HEK293T (cell line): ENCODE data around the gene ACCSL.

Experiments used
- BHLHE40 ChIP-seq: fragments of 450-650 bp; IDR thresholded peaks from 2 replicates; pipeline ENCODE4 v1.6.1; 2016; ENCODE audit warnings: mild to moderate bottlenecking, moderate library complexity, borderline replicate concordance
- FOXM1 ChIP-seq: fragments of 450-650 bp; IDR thresholded peaks from 2 replicates; pipeline ENCODE4 v1.6.1; 2017; ENCODE audit warnings: mild to moderate bottlenecking, borderline replicate concordance
- LEF1 ChIP-seq: fragments of 450-650 bp; IDR thresholded peaks from 2 replicates; pipeline ENCODE4 v1.6.1; 2017; ENCODE audit warnings: mild to moderate bottlenecking, borderline replicate concordance
- NFRKB ChIP-seq: fragments of 450-650 bp; IDR thresholded peaks from 2 replicates; pipeline ENCODE4 v1.6.1; 2016; ENCODE audit warnings: mild to moderate bottlenecking, moderate library complexity
- TARDBP ChIP-seq: fragments of 450-650 bp; IDR thresholded peaks from 2 replicates; pipeline ENCODE4 v1.6.1; 2016
- ZNF384 ChIP-seq: fragments of 450-650 bp; IDR thresholded peaks from 2 replicates; pipeline ENCODE4 v1.6.1; 2016

- no peak for TF ChIP-seq NFRKB
- no peak for TF ChIP-seq FOXM1
- no peak for TF ChIP-seq ZNF384
- no peak for TF ChIP-seq BHLHE40
- TF ChIP-seq TARDBP: no peak
- TF ChIP-seq LEF1: no peak
These were observed 16.2 kb upstream of the ACCSL start for GRCh38 chr11:44031549-44031948.
